SK-MEL-5 (cell line): ENCODE measurements around the gene SLC35G6. TPM values are rescaled to one million over a fixed set of nuclear protein-coding genes. Genes with fewer than 3 reads are reported as not detected.

Experiments used
- DNase-seq: peaks from one replicate; pipeline ENCODE4 v3.0.0-alpha.2; 2016; ENCODE audit warnings: low read depth, low spot score
- in situ Hi-C: cut with HindIII; loops from 2 replicates; pipeline ENCODE4 v1.10.0; 2016; ENCODE audit warnings: low sequenced_read_pairs, high pct_unique_total_duplicates, low pct_unique_long_range_greater_than_20kb
- total RNA-seq: library from RNA; depleted of rRNA; stranded (reverse); fragments of >200 nt; shearing (Covaris generic); gene quantifications from 2 replicates; pipeline ENCODE4 v1.2.3, GENCODE V29; 2014; rRNA removed

Gene SLC35G6
- total RNA-seq, 1 experiment from 2014 or later = not detected

DNA sequence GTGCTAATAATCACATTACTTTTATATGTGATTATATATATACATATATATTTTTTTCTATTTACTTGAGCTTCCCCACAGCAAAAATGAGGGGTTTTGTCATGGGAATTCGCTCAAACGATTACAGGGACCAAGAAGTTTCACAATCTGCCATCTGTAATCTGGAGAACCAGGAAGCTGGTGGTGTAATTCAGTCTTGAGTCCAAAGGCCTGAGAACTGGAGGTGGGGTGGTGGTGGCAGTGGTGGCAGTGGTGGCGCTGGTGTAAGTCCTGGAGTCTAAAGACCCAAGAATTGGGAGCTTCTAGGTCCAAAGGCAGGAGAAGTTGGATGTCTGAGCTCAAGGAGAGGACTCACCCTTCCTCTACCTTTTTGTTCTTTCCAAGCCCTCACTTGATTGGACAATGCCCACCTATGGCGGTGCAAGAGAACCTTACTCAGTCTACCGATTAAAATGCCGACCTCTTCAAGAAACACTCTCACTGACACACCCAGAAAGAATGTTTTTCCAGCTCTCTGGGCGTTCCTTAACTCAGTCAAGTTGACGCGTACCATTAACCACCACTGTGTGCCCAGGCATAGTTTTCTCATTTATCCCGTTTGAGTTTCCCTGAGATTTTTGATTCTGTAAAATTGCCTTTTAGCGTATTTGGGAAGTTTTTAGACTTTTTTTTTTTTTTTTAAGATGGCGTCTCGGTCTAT, 34.8 kb downstream of the SLC35G6 start:
- in situ Hi-C loops = no loop called here
- no peak for DNase-seq

DNA sequence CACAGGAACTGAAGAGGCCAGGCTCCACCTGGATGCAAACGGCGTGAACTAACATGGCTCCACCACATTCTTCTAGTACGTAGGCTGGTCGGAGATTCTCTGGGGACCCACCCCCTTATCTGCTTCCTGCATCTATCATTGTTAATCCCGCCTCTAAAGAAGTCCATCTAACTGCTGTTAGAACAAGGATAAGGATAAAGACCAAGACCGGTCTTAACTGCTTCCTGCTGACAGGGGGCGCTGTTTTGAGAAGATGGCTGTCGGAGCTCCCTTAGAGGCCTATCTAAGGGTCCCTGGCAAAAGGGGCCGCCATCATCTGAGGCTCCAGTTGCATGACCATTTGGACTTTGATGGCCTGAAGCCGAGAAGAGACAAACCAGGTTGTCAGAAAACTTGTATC, 41.8 kb downstream of the SLC35G6 start:
- peak; percentile 69 for DNase-seq
- in situ Hi-C loops = no loop called here

DNA sequence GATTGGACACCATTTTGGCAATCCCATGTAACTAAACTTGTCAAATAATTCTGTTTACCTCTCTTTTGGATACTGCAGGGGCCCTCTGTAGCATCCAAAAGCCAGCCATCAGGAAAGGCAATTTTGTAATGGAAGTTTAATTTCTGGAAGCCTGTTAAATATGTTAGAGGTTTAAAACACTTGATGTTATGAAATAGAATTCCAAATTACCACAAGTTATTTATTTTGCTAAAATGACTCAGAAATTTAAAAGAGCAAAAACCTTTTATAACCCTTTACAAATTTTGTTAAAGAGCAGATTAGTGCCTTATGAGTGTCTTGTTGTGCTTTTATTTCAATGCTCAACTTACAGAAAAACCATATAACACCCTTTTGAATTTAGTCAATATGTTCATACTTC, 47.6 kb downstream of the SLC35G6 start:
- in situ Hi-C loops = no loop called here
- DNase-seq = no peak

DNA sequence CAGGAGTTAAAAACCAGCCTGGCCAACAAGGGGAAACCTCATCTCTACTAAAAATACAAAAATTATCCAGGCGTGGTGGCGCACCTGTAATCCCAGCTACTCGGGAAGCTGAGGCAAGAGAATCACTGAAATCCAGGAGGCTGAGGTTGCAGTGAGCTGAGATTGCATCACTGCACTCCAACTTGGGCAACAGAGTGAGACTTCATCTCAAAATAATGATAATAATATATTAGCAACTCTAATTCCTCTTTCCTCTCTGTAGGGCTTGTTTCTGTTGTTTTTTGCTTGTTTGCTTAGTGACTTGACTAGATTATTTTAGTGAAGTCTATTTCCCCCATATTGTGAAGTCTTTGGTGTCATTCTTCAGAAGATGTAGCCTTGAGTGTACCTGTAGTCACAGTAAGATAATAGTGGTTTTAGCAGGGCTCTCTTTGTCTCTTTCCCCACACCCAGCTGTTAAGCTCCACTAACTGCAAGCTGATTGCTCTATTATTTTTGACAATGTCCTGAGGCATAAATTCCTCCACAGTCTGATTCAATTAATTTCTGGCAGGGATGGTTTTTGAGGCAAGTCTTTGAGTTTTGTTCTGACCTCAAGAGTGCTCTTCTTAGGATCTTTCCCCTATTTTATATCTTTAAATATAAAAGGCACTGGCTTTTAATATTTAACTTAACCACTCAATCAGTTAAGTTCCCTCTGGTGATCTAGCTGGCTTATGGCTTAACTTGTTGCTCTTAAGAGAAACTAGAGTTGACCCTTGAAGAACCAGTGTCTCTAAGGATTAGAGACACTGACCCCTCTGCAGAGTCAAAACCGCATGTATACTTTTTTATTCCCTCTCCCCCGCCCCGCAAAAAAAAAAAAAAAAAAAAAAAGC, 49.0 kb downstream of the SLC35G6 start:
- in situ Hi-C loops = no loop called here
- DNase-seq = no peak

Other genes starting within 250 kb of the SLC35G6 start
- 86.9 and 91.5 TPM in 2 replicates for gene DVL2, start 246.9 kb upstream of the SLC35G6 start, total RNA-seq
- 69.0 and 81.3 TPM in 2 replicates for gene PHF23, start 242.0 kb upstream of the SLC35G6 start, total RNA-seq
- gene GABARAP, start 239.0 kb upstream of the SLC35G6 start, total RNA-seq = 237 and 305 TPM in 2 replicates
- 26.9 and 29.2 TPM in 2 replicates for gene CTDNEP1, start 229.7 kb upstream of the SLC35G6 start, total RNA-seq
- gene ELP5, start 229.2 kb upstream of the SLC35G6 start, total RNA-seq = 43.8 and 58.7 TPM in 2 replicates
- not detected in 2 replicates for gene CLDN7, start 219.0 kb upstream of the SLC35G6 start, total RNA-seq
- 0.79 and 1.1 TPM in 2 replicates for gene SLC2A4, start 199.7 kb upstream of the SLC35G6 start, total RNA-seq
- gene YBX2, start 186.8 kb upstream of the SLC35G6 start, total RNA-seq = 0.08 and 0.59 TPM in 2 replicates
- 839 and 914 TPM in 2 replicates for gene EIF5A, start 173.8 kb upstream of the SLC35G6 start, total RNA-seq
- gene GPS2, start 166.1 kb upstream of the SLC35G6 start, total RNA-seq = 73.7 and 74.8 TPM in 2 replicates
- gene NEURL4, start 152.1 kb upstream of the SLC35G6 start, total RNA-seq = 13.6 and 19.4 TPM in 2 replicates
- gene ACAP1, start 144.9 kb upstream of the SLC35G6 start, total RNA-seq = 0.03 TPM in 1 of 2 replicates, not detected in the other
- 2.0 and 2.5 TPM in 2 replicates for gene KCTD11, start 129.3 kb upstream of the SLC35G6 start, total RNA-seq
- not detected in 2 replicates for gene TMEM95, start 126.3 kb upstream of the SLC35G6 start, total RNA-seq
- 0.24 TPM in 1 of 2 replicates, not detected in the other for gene TNK1, start 100.4 kb upstream of the SLC35G6 start, total RNA-seq
- 5.1 and 9.6 TPM in 2 replicates for gene PLSCR3, start 86.9 kb upstream of the SLC35G6 start, total RNA-seq
- 147 and 188 TPM in 2 replicates for gene TMEM256, start 77.3 kb upstream of the SLC35G6 start, total RNA-seq
- 0.55 and 1.7 TPM in 2 replicates for gene NLGN2, start 73.6 kb upstream of the SLC35G6 start, total RNA-seq
- gene SPEM1, start 61.1 kb upstream of the SLC35G6 start, total RNA-seq = not detected in 2 replicates
- gene SPEM2, start 55.8 kb upstream of the SLC35G6 start, total RNA-seq = not detected in 2 replicates
- not detected in 2 replicates for gene SPEM3, start 52.6 kb upstream of the SLC35G6 start, total RNA-seq
- gene TMEM102, start 46.0 kb upstream of the SLC35G6 start, total RNA-seq = 6.8 and 7.0 TPM in 2 replicates
- 0.45 and 0.61 TPM in 2 replicates for gene FGF11, start 41.9 kb upstream of the SLC35G6 start, total RNA-seq
- gene CHRNB1, start 36.4 kb upstream of the SLC35G6 start, total RNA-seq = 3.3 and 4.5 TPM in 2 replicates
- 14.3 and 14.6 TPM in 2 replicates for gene ZBTB4, start 1.8 kb upstream of the SLC35G6 start, total RNA-seq
- 20.6 and 24.0 TPM in 2 replicates for gene POLR2A, start 2.9 kb downstream of the SLC35G6 start, total RNA-seq
- 0.88 and 1.2 TPM in 2 replicates for gene TNFSF12, start 67.6 kb downstream of the SLC35G6 start, total RNA-seq
- 0.11 TPM in 1 of 2 replicates, not detected in the other for gene TNFSF13, start 77.3 kb downstream of the SLC35G6 start, total RNA-seq
- gene SENP3, start 80.5 kb downstream of the SLC35G6 start, total RNA-seq = 103 and 113 TPM in 2 replicates
- 69.3 and 74.5 TPM in 2 replicates for gene CD68, start 98.2 kb downstream of the SLC35G6 start, total RNA-seq
- 151 and 154 TPM in 2 replicates for gene MPDU1, start 102.4 kb downstream of the SLC35G6 start, total RNA-seq
- gene SOX15, start 108.6 kb downstream of the SLC35G6 start, total RNA-seq = not detected in 2 replicates
- 56.6 and 61.7 TPM in 2 replicates for gene FXR2, start 133.5 kb downstream of the SLC35G6 start, total RNA-seq
- gene SAT2, start 146.4 kb downstream of the SLC35G6 start, total RNA-seq = 49.6 and 56.3 TPM in 2 replicates
- gene SHBG, start 148.7 kb downstream of the SLC35G6 start, total RNA-seq = 0.82 and 1.6 TPM in 2 replicates
- 0.27 and 0.85 TPM in 2 replicates for gene ATP1B2, start 169.5 kb downstream of the SLC35G6 start, total RNA-seq
- gene TP53, start 206.0 kb downstream of the SLC35G6 start, total RNA-seq = 14.1 and 15.4 TPM in 2 replicates
- gene WRAP53, start 207.0 kb downstream of the SLC35G6 start, total RNA-seq = 13.4 and 16.4 TPM in 2 replicates
- gene EFNB3, start 223.8 kb downstream of the SLC35G6 start, total RNA-seq = 2.8 and 3.7 TPM in 2 replicates
- 0.03 TPM in 1 of 2 replicates, not detected in the other for gene DNAH2, start 236.3 kb downstream of the SLC35G6 start, total RNA-seq